Loucy (cell line): Measurements from ENCODE around the gene IL16.

Experiments
- H2AFZ ChIP-seq: fragments of 200-600 bp; sonication (generic); 2 replicates; pipeline ENCODE4 v1.6.0; 2016; ENCODE audit warnings: antibody characterized with exemption, mild to moderate bottlenecking, low read length, moderate library complexity
- H3F3A ChIP-seq: fragments of 200-600 bp; 2 replicates; pipeline ENCODE4 v1.6.0; 2016; ENCODE audit warnings: antibody characterized with exemption, low read depth, mild to moderate bottlenecking
- H3K27me3 ChIP-seq: fragments of 200-600 bp; sonication (generic); 2 replicates; pipeline ENCODE4 v1.6.1; 2014; ENCODE audit warnings: low read length, mild to moderate bottlenecking; ENCODE audit not compliant: insufficient read depth, poor library complexity, severe bottlenecking
- H3K36me3 ChIP-seq: fragments of 200-600 bp; sonication (generic); 2 replicates; pipeline ENCODE4 v1.6.1; 2016; ENCODE audit warnings: low read length; ENCODE audit not compliant: insufficient read depth
- H3K4me1 ChIP-seq: fragments of 200-600 bp; sonication (generic); 2 replicates; pipeline ENCODE4 v1.5.1; 2014; ENCODE audit warnings: low read length, mild to moderate bottlenecking; ENCODE audit not compliant: insufficient read depth, poor library complexity, severe bottlenecking
- H3K4me2 ChIP-seq: fragments of 200-600 bp; sonication (generic); 2 replicates; pipeline ENCODE4 v1.6.0; 2014; ENCODE audit warnings: antibody characterized with exemption, low read length, low read depth, mild to moderate bottlenecking; ENCODE audit not compliant: poor library complexity, severe bottlenecking
- H3K4me3 ChIP-seq: fragments of 200-600 bp; sonication (generic); 2 replicates; pipeline ENCODE4 v1.5.1; 2014; ENCODE audit warnings: low read length, mild to moderate bottlenecking, mixed read lengths; ENCODE audit not compliant: poor library complexity, severe bottlenecking
- H3K79me2 ChIP-seq: fragments of 200-600 bp; sonication (generic); 2 replicates; pipeline ENCODE4 v1.6.1; 2014; ENCODE audit warnings: low read length; ENCODE audit not compliant: insufficient read depth
- H3K9ac ChIP-seq: fragments of 200-600 bp; sonication (generic); 2 replicates; pipeline ENCODE4 v1.6.0; 2014; ENCODE audit warnings: mild to moderate bottlenecking, low read depth, low read length, moderate library complexity; ENCODE audit not compliant: poor library complexity, severe bottlenecking
- H3K9me2 ChIP-seq: fragments of 200-600 bp; sonication (generic); replicated peaks from 2 replicates; pipeline ENCODE4 v1.6.1; 2016; ENCODE audit warnings: low read depth, low read length, mixed read lengths
- H3K9me3 ChIP-seq: fragments of 200-600 bp; sonication (generic); 2 replicates; pipeline ENCODE4 v1.6.1; 2014; ENCODE audit warnings: mild to moderate bottlenecking, antibody characterized with exemption, low read length, low read depth; ENCODE audit not compliant: insufficient read depth
- H4K20me1 ChIP-seq: fragments of 200-600 bp; sonication (generic); 2 replicates; pipeline ENCODE4 v1.6.0; 2014; ENCODE audit warnings: antibody characterized with exemption, low read length, mild to moderate bottlenecking; ENCODE audit not compliant: insufficient read depth, poor library complexity, severe bottlenecking
- CTCF ChIP-seq: fragments of 200-600 bp; sonication (generic); conservative IDR thresholded peaks from 2 replicates; pipeline ENCODE4 v1.5.1; 2014; ENCODE audit warnings: mild to moderate bottlenecking, antibody characterized with exemption, low read length
- EZH2phosphoT487 ChIP-seq: fragments of 200-600 bp; IDR thresholded peaks from 2 replicates; pipeline ENCODE4 v1.6.1; 2018; ENCODE audit warnings: antibody characterized with exemption, mild to moderate bottlenecking, moderate library complexity, borderline replicate concordance

IL16 gene

GRCh38 chr15:81223346-81223971, 26.8 kb downstream of the IL16 start:
- H3K36me3 ChIP-seq = no peaks in the 10 kb centered on the region
- no peak overlapping the region for H3K4me3 ChIP-seq
- no peak overlapping the region for H3K4me2 ChIP-seq
- no peaks in the 10 kb centered on the region for H3K9me3 ChIP-seq
- H4K20me1 ChIP-seq = no peaks in the 10 kb centered on the region
- no peak overlapping the region for H2AFZ ChIP-seq
- no peaks in the 10 kb centered on the region for H3K79me2 ChIP-seq
- H3K4me1 ChIP-seq = no peaks in the 10 kb centered on the region
- H3K9me2 ChIP-seq = no peaks in the 10 kb centered on the region
- no peaks in the 10 kb centered on the region for H3F3A ChIP-seq
- H3K27me3 ChIP-seq = no peaks in the 10 kb centered on the region
- H3K9ac ChIP-seq = no peak overlapping the region
- TF ChIP-seq EZH2phosphoT487 (no peak), CTCF (no peak)

- Histone ChIP-seq H3K79me2 (no peaks in the 10 kb centered on the region), H3K4me2 (no peak overlapping the region), H3K9me3 (no peaks in the 10 kb centered on the region), H3K36me3 (no peaks in the 10 kb centered on the region), H3K27me3 (no peaks in the 10 kb centered on the region), H2AFZ (no peak overlapping the region), H3K4me3 (no peak overlapping the region), H3K9me2 (no peaks in the 10 kb centered on the region), H4K20me1 (no peaks in the 10 kb centered on the region), H3F3A (no peaks in the 10 kb centered on the region), H3K9ac (no peak overlapping the region), H3K4me1 (no peaks in the 10 kb centered on the region)
- TF ChIP-seq EZH2phosphoT487 (no peak), CTCF (no peak)
Observed at GRCh38 chr15:81224232-81224631, 27.6 kb downstream of the IL16 start.

- Histone ChIP-seq H3F3A (no peaks in the 10 kb centered on the region), H4K20me1 (no peaks in the 10 kb centered on the region), H3K4me1 (no peaks in the 10 kb centered on the region), H3K27me3 (no peaks in the 10 kb centered on the region), H3K9me2 (no peaks in the 10 kb centered on the region), H3K36me3 (no peaks in the 10 kb centered on the region), H3K4me3 (no peak overlapping the region), H3K79me2 (no peaks in the 10 kb centered on the region), H3K9ac (no peak overlapping the region), H3K9me3 (no peaks in the 10 kb centered on the region), H2AFZ (no peak overlapping the region), H3K4me2 (no peak overlapping the region)
- TF ChIP-seq EZH2phosphoT487 (no peak), CTCF (no peak)
Observed at GRCh38 chr15:81225161-81225671, 28.5 kb downstream of the IL16 start.
